ENCODE results near the gene GCNA.
"Not testable (repeated sequence)": the region's sequence is repeated elsewhere in the genome, so short reads cannot be mapped to it uniquely, and the experiment has no call there.

GCNA gene

DNA sequence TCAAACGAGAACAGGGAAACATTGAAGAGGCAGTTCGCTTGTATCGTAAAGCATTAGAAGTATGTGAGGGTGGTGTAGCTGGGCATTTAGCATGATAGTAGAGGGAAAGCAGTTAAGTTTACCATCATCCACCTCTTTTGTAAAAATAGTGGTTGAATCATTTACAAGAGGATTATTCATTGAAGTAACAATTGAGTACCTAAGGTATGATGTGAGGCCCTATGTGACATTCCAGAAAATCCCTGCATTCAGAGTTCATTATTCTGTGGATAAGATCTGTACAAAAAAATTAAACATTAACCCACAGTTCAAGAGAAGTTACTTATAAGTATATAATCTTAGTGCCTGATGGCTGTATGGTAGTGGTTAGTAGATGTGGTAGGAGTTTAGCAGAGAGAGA lies 22.2 kb upstream of the GCNA start:
- DNase-seq (ENCODE audit: low read depth in 3 of 3, low spot score in 1 of 3): no peak

DNA sequence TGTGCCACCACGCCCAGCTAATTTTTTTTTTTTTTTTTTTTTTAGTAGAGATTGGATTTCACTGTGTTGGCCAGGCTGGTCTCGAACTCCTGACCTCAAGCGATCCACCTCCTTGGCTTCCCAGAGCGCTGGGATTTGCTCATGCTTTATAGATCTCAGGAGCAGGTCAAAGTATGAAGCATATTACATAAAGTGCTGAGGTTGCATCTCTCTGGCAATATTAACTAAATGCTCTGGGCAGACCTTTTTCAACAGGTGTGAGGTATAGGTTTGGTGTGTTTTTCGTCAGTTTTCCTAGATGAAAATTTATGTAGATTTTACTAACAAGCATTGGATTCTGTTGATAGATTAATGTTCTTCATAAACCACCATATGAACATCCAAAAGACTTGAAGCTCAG lies 19.3 kb upstream of the GCNA start:
- no peak for DNase-seq (ENCODE audit: low read depth in 3 of 3, low spot score in 1 of 3)

GRCh38 chrX:71559773-71560172 lies 18.5 kb upstream of the GCNA start:
- DNase-seq (ENCODE audit: low read depth in 3 of 3, low spot score in 1 of 3): not testable (repeated sequence)

DNA sequence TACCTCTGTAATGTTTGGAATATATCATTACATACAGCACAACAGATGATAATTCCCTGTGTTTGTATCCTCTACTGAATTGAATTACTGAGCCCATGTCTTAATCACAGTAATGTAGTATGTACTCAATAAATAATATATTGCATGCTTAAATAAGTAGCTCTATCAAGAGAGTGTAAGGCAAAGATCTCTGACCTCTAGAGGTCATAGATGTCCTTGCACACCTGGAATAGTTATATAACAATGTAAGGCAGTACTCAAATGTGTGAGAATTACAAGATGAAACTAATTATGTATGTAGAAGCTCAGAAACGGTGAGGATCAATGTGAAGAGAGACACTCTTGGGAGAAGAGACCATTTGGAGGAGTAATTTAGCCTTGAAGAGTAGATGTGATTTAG lies 14.3 kb upstream of the GCNA start:
- no peak for DNase-seq (ENCODE audit: low read depth in 3 of 3, low spot score in 1 of 3)

DNA sequence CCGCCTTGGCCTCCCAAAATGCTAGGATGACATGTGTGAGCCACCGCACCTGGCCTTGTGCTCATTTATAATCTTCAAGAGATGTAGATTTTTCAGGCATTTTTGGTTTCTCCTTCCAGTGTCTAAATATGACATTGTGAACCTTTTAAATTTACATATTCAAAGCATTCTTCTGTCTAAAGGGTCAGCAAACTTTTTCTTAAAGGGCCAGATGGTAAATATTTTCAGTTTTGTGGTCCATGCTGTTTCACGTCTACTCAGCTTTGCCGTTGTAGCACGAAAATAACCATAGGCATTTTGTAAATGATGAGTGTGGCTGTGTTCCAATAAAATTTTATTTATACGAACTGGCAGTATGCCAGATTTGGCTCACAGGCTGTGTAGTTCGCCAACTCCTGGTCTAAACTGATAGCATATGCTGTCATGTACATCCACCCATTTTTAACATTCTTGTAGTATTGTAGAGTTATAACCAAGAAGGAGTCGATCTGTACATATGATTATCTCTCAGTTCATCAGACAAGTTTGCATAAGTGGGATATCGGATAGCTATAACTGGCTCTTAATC lies 12.7 kb upstream of the GCNA start:
- no peak for DNase-seq (ENCODE audit: low read depth in 3 of 3, low spot score in 1 of 3)

DNA sequence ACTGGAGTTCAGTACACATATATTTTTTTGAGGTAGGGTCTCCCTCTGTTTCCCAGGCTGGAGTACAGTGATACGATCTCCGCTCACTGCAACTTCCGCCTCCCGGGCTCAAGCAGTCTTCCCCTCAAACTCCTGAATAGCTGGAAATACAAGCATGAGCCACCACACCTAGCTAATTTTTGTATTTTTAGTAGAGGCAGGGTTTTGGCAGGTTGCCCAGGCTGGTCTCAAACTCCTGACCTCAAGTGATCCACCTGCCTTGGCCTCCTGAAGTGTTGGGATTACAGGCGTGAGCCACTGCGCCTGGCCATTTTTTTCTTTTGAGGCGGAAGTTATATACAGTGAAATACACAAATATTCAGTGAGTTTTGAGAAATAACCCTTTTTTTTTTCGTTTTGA lies 6.8 kb upstream of the GCNA start:
- DNase-seq (ENCODE audit: low read depth in 3 of 3, low spot score in 1 of 3): not testable (repeated sequence)

DNA sequence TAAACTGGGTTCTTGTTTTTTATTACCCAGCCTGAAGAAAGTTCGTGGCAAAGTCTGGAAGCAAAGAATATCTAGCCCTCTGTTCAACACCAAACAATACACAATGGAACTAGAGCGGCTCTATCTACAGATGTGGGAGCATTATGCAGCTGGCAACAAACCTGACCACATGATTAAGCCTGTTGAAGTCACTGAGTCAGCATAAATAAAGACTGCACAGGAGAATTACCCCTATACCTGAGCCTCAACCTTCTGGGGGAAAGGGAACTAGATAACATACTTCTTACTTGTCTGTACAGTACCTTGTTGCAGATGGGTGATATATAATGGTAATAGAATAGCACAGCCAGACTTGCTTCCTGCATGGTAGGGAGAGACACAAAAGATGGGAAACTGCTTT lies 4.6 kb upstream of the GCNA start:
- no peak for DNase-seq (ENCODE audit: low read depth in 3 of 3, low spot score in 1 of 3)

DNA sequence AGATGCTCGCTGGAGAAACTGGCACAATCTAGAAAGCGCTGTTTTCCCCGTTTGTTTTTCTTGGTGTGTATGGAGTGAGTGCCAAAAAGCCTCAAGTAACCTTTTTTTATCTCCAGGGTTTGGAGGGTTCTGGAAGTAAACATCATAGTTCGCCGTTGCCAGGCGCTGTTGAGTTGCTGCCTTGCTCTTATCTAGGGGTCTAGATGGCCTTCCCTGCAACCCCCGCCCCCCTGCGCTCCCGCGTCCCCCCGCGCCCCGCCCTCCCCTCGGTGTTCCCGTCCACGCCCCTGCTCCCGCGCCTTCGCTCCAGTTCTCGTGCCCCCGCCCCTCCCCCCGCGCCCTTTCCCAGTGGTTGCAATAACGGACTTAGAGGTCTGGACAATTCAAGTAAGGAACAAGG lies 555 bp upstream of the GCNA start:
- DNase-seq (ENCODE audit: low read depth in 3 of 3, low spot score in 1 of 3): no peak

DNA sequence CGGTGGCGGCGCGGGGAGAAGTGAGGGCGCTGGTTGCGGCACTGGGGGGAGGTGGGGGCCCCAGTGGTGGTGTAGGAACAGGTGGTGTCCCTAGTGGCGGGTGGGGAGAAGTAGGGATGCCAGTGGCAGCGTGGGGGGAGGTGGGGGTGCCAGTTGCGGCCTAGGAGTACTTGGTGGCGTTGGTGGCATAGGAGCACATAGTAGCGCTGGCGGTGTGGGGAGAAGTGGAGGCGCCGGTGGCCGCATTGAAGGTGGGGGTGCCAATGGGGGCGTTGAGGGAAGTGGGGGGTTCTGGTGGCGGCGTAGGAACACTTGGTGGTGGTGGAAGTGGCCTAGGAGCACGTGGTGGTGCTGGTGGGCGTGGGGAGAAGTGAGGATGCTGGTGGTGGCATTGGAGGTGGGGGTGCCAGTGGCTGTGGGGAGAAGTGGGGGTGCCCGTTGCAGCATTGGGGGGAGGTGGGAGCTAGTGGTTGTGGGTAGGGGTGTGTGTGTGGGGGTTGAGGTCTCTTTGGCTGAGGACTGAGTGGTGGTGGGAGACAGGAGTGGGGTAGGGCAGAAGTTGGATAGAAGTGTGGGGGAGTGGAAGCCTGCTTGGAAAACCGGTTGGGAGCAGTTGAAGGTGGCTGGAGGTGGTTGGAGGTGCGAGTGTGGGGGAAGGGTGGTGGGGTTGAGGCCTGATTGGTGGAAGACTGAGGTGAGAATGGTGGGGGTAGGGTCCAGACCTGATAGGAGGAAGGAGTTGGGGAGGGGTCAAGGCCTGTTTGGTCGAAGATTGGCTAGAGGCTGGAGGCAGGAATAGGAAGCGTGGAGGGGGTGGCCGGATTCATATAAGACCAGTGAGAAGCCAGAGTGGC lies 1.1 kb downstream of the GCNA start:
- no peak for DNase-seq (ENCODE audit: low read depth in 3 of 3, low spot score in 1 of 3)

GRCh38 chrX:71579990-71580380 lies 1.7 kb downstream of the GCNA start:
- DNase-seq (ENCODE audit: low read depth in 3 of 3, low spot score in 1 of 3): no peak

- no peak for DNase-seq (ENCODE audit: low read depth in 3 of 3, low spot score in 1 of 3)
These were observed 3.0 kb downstream of the GCNA start for GRCh38 chrX:71581210-71581609.

GRCh38 chrX:71586929-71587328 lies 8.7 kb downstream of the GCNA start:
- DNase-seq (ENCODE audit: low read depth in 3 of 3, low spot score in 1 of 3): no peak

GRCh38 chrX:71593210-71593609 lies 15.0 kb downstream of the GCNA start:
- not testable (repeated sequence) for DNase-seq (ENCODE audit: low read depth in 3 of 3, low spot score in 1 of 3)

GRCh38 chrX:71599965-71600364 lies 21.7 kb downstream of the GCNA start:
- DNase-seq (ENCODE audit: low read depth in 3 of 3, low spot score in 1 of 3): no peak

- DNase-seq (ENCODE audit: low read depth in 3 of 3, low spot score in 1 of 3): no peak
These were observed 25.4 kb downstream of the GCNA start for GRCh38 chrX:71603618-71604017.

GRCh38 chrX:71604141-71604540 lies 25.9 kb downstream of the GCNA start:
- DNase-seq (ENCODE audit: low read depth in 3 of 3, low spot score in 1 of 3): no peak

- DNase-seq (ENCODE audit: low read depth in 3 of 3, low spot score in 1 of 3): no peak
These were observed 26.7 kb downstream of the GCNA start for GRCh38 chrX:71604796-71605568.

DNA sequence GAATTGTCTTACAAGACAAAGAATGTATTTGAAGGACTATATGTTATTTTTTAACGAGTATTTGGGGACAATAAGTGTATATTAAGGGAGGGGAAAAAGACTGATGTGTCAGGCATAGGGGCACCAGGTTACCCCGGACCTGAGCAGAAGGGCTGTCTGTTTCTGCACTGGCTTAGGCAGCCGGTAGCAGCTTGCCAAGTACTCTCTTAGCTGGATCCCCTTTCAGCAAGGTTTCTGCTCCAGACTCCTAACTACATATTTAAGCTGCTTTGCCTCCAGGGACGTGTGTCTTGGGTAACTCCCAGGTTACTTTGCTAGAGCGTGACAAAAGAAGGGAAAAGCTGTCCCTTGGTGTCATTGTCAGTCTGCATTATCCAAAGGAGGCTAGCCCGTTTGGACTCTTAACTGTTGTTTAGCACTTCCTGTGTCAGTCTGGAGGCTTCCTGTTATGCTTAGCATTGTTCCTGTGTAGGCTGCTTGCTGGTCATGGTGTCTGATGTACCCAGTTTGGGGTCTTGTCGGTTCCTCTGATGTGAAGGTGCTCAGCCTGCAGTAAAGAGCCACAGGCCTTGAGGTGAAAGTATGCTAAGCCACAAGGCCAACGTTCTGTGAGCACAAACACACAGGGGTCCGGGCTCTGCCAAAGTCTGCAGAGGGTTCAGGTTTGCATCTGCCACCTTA lies 28.4 kb downstream of the GCNA start:
- DNase-seq (ENCODE audit: low read depth in 3 of 3, low spot score in 1 of 3): no peak

GRCh38 chrX:71607488-71607887 lies 29.3 kb downstream of the GCNA start:
- DNase-seq (ENCODE audit: low read depth in 3 of 3, low spot score in 1 of 3): no peak

DNA sequence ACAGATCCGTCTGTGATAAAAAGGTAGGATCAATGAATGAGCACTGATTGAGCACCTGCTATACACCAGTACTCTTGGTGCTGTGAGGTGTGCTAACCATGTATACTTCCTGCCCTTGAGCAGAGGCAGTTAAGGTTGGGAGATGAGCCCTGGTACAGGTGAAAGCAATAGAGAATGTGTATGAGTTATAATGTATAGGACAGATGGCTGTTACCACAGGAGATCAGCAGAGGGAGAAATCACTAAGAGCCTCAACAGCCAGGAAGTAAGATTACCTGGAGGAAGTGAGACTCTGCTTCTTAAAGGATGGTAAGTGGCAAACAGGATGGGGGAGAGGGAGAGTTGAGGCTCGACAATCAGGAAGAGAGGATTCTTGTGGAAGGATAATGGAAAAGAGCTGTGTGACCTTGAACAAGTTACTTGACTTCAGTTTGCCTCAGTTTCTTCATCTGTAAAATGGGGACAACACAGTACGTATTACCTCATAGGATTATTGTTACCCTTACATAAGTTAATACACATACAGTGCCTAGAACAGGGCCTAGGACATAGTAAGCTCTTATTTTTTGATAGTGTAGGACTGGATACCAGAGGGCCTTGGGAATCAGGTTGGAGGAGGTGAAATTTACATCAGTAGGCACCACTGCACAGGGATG lies 31.0 kb downstream of the GCNA start:
- no peak for DNase-seq (ENCODE audit: low read depth in 3 of 3, low spot score in 1 of 3)

GRCh38 chrX:71611736-71612135 lies 33.5 kb downstream of the GCNA start:
- not testable (repeated sequence) for DNase-seq (ENCODE audit: low read depth in 3 of 3, low spot score in 1 of 3)

Data from stimulated activated CD4-positive, alpha-beta T cell treated with anti-CD3 and anti-CD28 coated beads, TNF-alpha, amount 100 ng/mL, for 1 hour (primary cell).